Breast epithelium (tissue), 3 donors: ENCODE data around the gene CBLB.

Experiments used
- POLR2A ChIP-seq: fragments of 450-650 bp; IDR thresholded peaks from one replicate; pipeline ENCODE4 v1.6.1; 2016; ENCODE audit warnings: antibody characterized with exemption, mild to moderate bottlenecking, moderate library complexity
- POLR2AphosphoS5 ChIP-seq, 3 donors: sonication (generic); formaldehyde crosslinking; IDR thresholded peaks; one replicate each; pipeline ENCODE4 v1.6.1; 2017; ENCODE audit warnings: antibody characterized with exemption in 3 of 3
- TF ChIP-seq, protein P1 (sequence below), 3 donors: fragments of 450-650 bp; IDR thresholded peaks; one replicate each; pipeline ENCODE4 v1.5.1; 2016 to 2017; ENCODE audit warnings: antibody characterized with exemption in 3 of 3, mild to moderate bottlenecking in 3 of 3, moderate library complexity in 3 of 3

DNA sequence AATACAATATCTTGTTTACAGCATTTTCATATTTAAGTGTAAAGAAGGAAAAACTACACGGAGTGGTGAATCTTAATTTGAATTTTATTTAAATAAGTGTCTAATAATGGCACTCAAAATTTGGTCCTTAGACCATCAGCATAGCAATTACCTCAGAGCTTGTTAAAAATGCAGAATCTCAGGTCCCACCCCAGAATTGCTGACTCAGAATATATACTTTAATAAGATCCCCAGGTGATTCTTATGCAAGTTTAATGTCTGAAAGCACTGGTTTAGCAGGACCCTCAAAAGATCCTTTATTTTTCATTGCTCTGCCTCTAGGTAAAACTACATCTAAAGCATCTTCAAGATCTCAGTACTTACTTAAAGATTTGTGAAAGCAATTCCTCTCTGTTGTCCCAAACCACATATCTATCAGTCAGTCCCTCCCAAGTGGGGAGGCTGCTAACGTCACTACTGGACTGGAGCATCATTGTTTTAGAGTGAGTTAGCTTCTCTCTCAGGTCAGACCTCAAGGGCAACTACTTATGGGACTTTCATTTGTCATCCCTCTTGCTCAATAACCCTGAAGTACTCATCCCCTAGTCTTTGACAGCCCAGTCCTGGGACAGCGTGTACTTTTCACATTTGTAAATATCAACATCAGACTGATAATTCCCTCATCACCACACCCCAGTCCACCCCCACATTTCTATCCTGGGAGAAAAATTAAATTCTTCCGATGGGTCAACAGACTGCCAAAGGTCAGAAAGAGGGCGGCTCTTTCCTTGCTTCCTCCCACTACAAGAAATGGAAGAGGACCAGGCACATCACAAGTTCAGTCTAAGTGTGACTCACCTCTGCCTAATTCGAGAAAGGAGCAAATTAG is 76.7 kb downstream of the CBLB start:
- TF ChIP-seq, protein P1, sequence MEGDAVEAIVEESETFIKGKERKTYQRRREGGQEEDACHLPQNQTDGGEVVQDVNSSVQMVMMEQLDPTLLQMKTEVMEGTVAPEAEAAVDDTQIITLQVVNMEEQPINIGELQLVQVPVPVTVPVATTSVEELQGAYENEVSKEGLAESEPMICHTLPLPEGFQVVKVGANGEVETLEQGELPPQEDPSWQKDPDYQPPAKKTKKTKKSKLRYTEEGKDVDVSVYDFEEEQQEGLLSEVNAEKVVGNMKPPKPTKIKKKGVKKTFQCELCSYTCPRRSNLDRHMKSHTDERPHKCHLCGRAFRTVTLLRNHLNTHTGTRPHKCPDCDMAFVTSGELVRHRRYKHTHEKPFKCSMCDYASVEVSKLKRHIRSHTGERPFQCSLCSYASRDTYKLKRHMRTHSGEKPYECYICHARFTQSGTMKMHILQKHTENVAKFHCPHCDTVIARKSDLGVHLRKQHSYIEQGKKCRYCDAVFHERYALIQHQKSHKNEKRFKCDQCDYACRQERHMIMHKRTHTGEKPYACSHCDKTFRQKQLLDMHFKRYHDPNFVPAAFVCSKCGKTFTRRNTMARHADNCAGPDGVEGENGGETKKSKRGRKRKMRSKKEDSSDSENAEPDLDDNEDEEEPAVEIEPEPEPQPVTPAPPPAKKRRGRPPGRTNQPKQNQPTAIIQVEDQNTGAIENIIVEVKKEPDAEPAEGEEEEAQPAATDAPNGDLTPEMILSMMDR (IDR thresholded peaks at IDR 0.05): no peak
- no peak for TF ChIP-seq POLR2A
- peak; percentile 59 to 98 (median 81) for TF ChIP-seq POLR2AphosphoS5 (IDR thresholded peaks at IDR 0.05)
